ENCODE measurements around the gene MAB21L4.

The MAB21L4 gene

GRCh38 chr2:240879105-240879504 is 16.9 kb downstream of the MAB21L4 start:
- Histone ChIP-seq H3K9ac (ENCODE audit: low read depth, low read length) (no peak overlapping the region), H3K27me3 (ENCODE audit: control insufficient read depth, insufficient read depth, low read length) (no peaks in the 10 kb centered on the region), H3K9me3 (ENCODE audit: control insufficient read depth, insufficient read depth, low read length) (no peaks in the 10 kb centered on the region), H3K4me1 (ENCODE audit: control insufficient read depth, insufficient read depth, low read length) (no peaks in the 10 kb centered on the region), H3K4me3 (ENCODE audit: low read depth, low read length) (no peak overlapping the region), H3K36me3 (ENCODE audit: control insufficient read depth, insufficient read depth, low read length) (no peaks in the 10 kb centered on the region), H3K27ac (ENCODE audit: low read depth, low read length) (no peak overlapping the region)

DNA sequence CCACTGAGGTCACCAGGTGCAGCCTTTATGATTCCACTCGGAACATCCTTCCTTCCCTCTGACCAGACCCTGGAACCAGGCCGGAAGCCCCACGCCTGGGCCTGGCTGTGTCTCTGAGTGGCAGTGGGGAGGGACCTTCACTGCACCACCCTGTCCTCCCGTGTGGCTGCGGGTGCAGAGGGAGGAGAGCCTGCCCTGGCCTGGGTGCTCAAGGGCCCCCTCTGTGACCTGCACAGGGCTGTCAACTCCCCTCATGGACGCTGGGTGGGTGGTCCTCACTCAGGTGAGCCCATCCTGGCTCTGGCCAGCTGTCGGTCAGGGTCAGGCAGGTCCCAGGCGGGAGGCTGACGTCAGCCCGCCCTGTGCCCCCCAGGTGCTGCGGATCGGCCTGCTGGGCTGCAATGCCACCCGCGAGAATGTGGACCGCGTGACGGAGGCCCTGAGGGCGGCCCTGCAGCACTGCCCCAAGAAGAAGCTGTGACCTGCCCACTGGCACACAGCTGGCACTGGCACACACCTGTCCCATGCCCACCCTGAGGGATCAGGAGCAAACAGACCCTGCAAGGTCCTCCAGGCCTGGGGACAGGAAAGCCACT is 17.5 kb downstream of the MAB21L4 start:
- Histone ChIP-seq H3K9me3 (ENCODE audit: control insufficient read depth, insufficient read depth, low read length) (no peaks in the 10 kb centered on the region), H3K4me1 (ENCODE audit: control insufficient read depth, insufficient read depth, low read length) (no peaks in the 10 kb centered on the region), H3K27ac (ENCODE audit: low read depth, low read length) (no peak overlapping the region), H3K4me3 (ENCODE audit: low read depth, low read length) (no peak overlapping the region), H3K36me3 (ENCODE audit: control insufficient read depth, insufficient read depth, low read length) (no peaks in the 10 kb centered on the region), H3K27me3 (ENCODE audit: control insufficient read depth, insufficient read depth, low read length) (no peaks in the 10 kb centered on the region), H3K9ac (ENCODE audit: low read depth, low read length) (no peak overlapping the region)

DNA sequence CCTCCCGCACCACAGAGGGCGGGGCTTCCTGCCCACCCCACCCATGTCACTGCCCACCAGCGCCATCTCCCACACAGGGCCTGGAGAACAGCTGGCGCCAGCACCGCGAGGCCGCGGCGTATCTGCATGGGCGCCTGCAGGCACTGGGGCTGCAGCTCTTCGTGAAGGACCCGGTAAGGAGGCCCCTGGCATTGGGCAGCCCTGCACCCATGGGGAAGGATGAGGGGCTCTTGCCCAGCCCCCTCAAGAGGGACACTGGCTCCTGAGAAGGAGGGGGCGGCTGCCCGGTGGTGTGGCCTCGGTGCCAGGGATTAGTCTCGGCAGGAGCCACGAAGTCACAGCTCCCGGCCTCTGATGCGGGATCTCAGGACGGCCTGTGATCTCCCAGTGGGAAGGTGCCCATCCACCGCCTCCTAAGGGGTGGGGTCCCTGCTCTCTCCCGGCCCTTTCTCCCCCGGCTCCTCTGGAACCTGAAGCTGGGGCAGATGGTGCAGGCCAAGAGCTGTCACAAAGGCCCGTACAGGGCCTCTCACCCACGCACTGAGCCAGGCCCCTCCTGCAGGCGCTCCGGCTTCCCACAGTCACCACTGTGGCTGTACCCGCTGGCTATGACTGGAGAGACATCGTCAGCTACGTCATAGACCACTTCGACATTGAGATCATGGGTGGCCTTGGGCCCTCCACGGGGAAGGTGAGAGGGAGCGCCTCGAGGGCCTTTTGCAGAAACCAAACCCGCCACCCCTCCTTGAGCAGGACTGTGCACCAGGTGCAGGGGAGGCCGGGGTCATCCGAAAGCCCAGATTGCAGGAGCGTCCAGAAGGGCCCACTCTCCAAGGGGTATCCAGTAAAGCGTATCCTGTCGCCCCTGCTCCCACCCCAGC is 18.3 kb downstream of the MAB21L4 start:
- no peaks in the 10 kb centered on the region for H3K4me1 ChIP-seq (ENCODE audit: control insufficient read depth, insufficient read depth, low read length)
- H3K9ac ChIP-seq (ENCODE audit: low read depth, low read length) = no peak overlapping the region
- H3K27ac ChIP-seq (ENCODE audit: low read depth, low read length) = no peak overlapping the region
- no peaks in the 10 kb centered on the region for H3K36me3 ChIP-seq (ENCODE audit: control insufficient read depth, insufficient read depth, low read length)
- no peak overlapping the region for H3K4me3 ChIP-seq (ENCODE audit: low read depth, low read length)
- no peaks in the 10 kb centered on the region for H3K9me3 ChIP-seq (ENCODE audit: control insufficient read depth, insufficient read depth, low read length)
- no peaks in the 10 kb centered on the region for H3K27me3 ChIP-seq (ENCODE audit: control insufficient read depth, insufficient read depth, low read length)

GRCh38 chr2:240876475-240877251 is 19.3 kb downstream of the MAB21L4 start:
- no peaks in the 10 kb centered on the region for H3K27me3 ChIP-seq (ENCODE audit: control insufficient read depth, insufficient read depth, low read length)
- H3K4me3 ChIP-seq (ENCODE audit: low read depth, low read length) = no peak overlapping the region
- H3K36me3 ChIP-seq (ENCODE audit: control insufficient read depth, insufficient read depth, low read length) = no peaks in the 10 kb centered on the region
- H3K27ac ChIP-seq (ENCODE audit: low read depth, low read length) = no peak overlapping the region
- no peaks in the 10 kb centered on the region for H3K9me3 ChIP-seq (ENCODE audit: control insufficient read depth, insufficient read depth, low read length)
- H3K9ac ChIP-seq (ENCODE audit: low read depth, low read length) = no peak overlapping the region
- no peaks in the 10 kb centered on the region for H3K4me1 ChIP-seq (ENCODE audit: control insufficient read depth, insufficient read depth, low read length)

- Histone ChIP-seq H3K9ac (ENCODE audit: low read depth, low read length) (no peak overlapping the region), H3K27ac (ENCODE audit: low read depth, low read length) (no peak overlapping the region), H3K9me3 (ENCODE audit: control insufficient read depth, insufficient read depth, low read length) (no peaks in the 10 kb centered on the region), H3K36me3 (ENCODE audit: control insufficient read depth, insufficient read depth, low read length) (no peaks in the 10 kb centered on the region), H3K27me3 (ENCODE audit: control insufficient read depth, insufficient read depth, low read length) (no peaks in the 10 kb centered on the region), H3K4me3 (ENCODE audit: low read depth, low read length) (no peak overlapping the region), H3K4me1 (ENCODE audit: control insufficient read depth, insufficient read depth, low read length) (no peaks in the 10 kb centered on the region)
These were observed 19.9 kb downstream of the MAB21L4 start for GRCh38 chr2:240876035-240876474.

DNA sequence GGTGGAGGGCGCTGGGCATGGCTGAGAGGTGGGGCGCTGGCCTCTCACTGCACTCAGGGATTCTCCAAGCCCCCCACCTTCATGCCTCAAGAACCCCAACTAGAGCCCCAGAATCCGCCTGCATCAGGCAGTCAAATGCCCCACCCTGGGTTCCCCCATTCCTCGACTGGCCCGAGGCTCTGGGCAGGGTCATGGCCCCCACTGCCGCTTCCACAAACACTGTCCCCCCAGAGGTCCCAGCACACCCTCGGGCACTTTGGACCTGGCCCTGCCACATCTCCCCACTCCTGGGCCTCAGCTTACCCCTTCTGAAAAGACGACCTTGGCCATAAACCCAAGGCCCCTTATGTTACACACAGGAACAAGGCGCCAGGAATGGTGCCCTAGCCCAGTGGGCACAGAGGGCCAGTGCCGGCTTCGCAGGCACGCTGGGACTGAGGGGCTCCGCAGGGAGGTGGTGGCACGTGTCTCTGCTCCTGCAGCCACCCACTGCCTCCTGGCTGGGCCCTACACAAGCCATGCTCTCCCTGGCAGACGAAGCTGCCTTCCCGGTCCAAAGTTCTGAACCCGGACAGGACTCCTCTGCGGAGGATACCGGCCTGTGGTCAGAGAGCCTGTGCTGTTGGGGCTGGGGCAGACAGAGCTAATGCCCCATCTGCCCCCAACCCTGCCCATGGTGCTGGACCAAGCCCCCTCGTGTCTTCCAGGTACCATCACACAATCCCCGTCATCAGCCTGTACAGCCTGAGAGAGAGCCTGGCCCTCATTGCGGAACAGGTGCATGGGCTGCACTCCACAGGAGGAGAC is 20.5 kb downstream of the MAB21L4 start:
- Histone ChIP-seq H3K36me3 (ENCODE audit: control insufficient read depth, insufficient read depth, low read length) (no peaks in the 10 kb centered on the region), H3K27me3 (ENCODE audit: control insufficient read depth, insufficient read depth, low read length) (no peaks in the 10 kb centered on the region), H3K4me1 (ENCODE audit: control insufficient read depth, insufficient read depth, low read length) (no peaks in the 10 kb centered on the region), H3K27ac (ENCODE audit: low read depth, low read length) (no peak overlapping the region), H3K9ac (ENCODE audit: low read depth, low read length) (no peak overlapping the region), H3K4me3 (ENCODE audit: low read depth, low read length) (no peak overlapping the region), H3K9me3 (ENCODE audit: control insufficient read depth, insufficient read depth, low read length) (no peaks in the 10 kb centered on the region)

GRCh38 chr2:240874715-240875227 is 21.2 kb downstream of the MAB21L4 start:
- Histone ChIP-seq H3K9ac (ENCODE audit: low read depth, low read length) (no peak overlapping the region), H3K27me3 (ENCODE audit: control insufficient read depth, insufficient read depth, low read length) (no peaks in the 10 kb centered on the region), H3K27ac (ENCODE audit: low read depth, low read length) (no peak overlapping the region), H3K4me1 (ENCODE audit: control insufficient read depth, insufficient read depth, low read length) (no peaks in the 10 kb centered on the region), H3K4me3 (ENCODE audit: low read depth, low read length) (no peak overlapping the region), H3K36me3 (ENCODE audit: control insufficient read depth, insufficient read depth, low read length) (no peaks in the 10 kb centered on the region), H3K9me3 (ENCODE audit: control insufficient read depth, insufficient read depth, low read length) (no peaks in the 10 kb centered on the region)

DNA sequence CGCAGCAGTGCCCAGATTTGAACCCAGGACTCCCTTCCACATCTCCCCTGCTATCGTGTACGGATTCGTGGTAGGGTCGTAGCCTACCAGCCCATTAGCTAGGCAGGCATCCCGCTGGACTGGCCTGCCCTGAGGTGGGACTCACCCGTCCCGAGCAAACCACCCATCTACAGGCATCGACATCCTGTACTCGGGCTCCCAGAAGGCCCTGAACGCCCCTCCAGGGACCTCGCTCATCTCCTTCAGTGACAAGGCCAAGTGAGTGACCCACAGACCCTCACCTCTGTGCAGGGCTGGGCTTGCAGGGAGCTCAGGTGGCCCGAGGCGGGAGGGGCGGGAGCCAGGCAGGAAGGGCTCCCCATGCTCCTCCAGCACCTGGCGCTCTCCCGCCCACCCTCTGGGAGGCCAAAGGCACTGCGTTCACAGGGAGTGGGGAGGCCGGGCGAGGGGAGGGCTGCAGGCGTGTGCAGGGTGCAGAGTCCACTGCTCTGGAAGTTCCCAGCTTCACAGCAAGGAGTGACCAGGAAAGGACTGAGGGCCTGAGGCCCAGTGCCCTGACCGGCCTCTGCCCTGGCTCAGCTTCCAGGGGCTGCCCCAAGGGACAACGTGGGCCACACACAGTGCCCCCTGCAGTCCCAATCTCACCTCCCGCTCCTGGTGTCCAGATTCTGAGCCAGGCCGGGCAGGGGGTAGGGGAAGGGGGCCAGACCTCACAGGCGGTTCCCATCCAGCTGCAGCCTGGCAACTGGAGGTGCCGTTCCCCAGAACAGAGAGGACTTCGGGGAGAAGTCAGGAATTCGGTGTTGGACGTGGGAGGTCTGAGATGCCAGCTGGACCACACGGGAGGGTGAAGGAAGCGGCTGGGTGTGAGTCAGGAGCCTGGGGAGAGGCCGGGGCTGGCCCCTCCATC is 21.9 kb downstream of the MAB21L4 start:
- Histone ChIP-seq H3K4me3 (ENCODE audit: low read depth, low read length) (no peak overlapping the region), H3K9me3 (ENCODE audit: control insufficient read depth, insufficient read depth, low read length) (no peaks in the 10 kb centered on the region), H3K27ac (ENCODE audit: low read depth, low read length) (no peak overlapping the region), H3K36me3 (ENCODE audit: control insufficient read depth, insufficient read depth, low read length) (no peaks in the 10 kb centered on the region), H3K4me1 (ENCODE audit: control insufficient read depth, insufficient read depth, low read length) (no peaks in the 10 kb centered on the region), H3K9ac (ENCODE audit: low read depth, low read length) (no peak overlapping the region), H3K27me3 (ENCODE audit: control insufficient read depth, insufficient read depth, low read length) (no peaks in the 10 kb centered on the region)

- H3K9ac ChIP-seq (ENCODE audit: low read depth, low read length) = no peak overlapping the region
These were observed 22.7 kb downstream of the MAB21L4 start for GRCh38 chr2:240873098-240873788.

More at GRCh38 chr2:240873098-240873788, 22.7 kb downstream of the MAB21L4 start:
- H3K9me3 ChIP-seq (ENCODE audit: control insufficient read depth, insufficient read depth, low read length) = no peaks in the 10 kb centered on the region
- H3K4me1 ChIP-seq (ENCODE audit: control insufficient read depth, insufficient read depth, low read length) = no peaks in the 10 kb centered on the region
- H3K36me3 ChIP-seq (ENCODE audit: control insufficient read depth, insufficient read depth, low read length) = no peaks in the 10 kb centered on the region
- no peak overlapping the region for H3K27ac ChIP-seq (ENCODE audit: low read depth, low read length)
- H3K27me3 ChIP-seq (ENCODE audit: control insufficient read depth, insufficient read depth, low read length) = no peaks in the 10 kb centered on the region
- no peak overlapping the region for H3K4me3 ChIP-seq (ENCODE audit: low read depth, low read length)
